HEK293T (cell line): ENCODE results near the gene SLC18A3.

ENCODE experiments used
- ARNT ChIP-seq: fragments of 450-650 bp; IDR thresholded peaks from 2 replicates; pipeline ENCODE4 v1.6.1; 2017; ENCODE audit warnings: mild to moderate bottlenecking
- BHLHE40 ChIP-seq: fragments of 450-650 bp; IDR thresholded peaks from 2 replicates; pipeline ENCODE4 v1.6.1; 2016; ENCODE audit warnings: mild to moderate bottlenecking, moderate library complexity, borderline replicate concordance
- CTBP1 ChIP-seq: fragments of 450-650 bp; IDR thresholded peaks from 2 replicates; pipeline ENCODE4 v1.6.1; 2016; ENCODE audit warnings: borderline replicate concordance
- FOXA1 ChIP-seq: fragments of 450-650 bp; IDR thresholded peaks from 2 replicates; pipeline ENCODE4 v1.6.1; 2016; ENCODE audit warnings: mild to moderate bottlenecking
- FOXK2 ChIP-seq: fragments of 450-650 bp; IDR thresholded peaks from 2 replicates; pipeline ENCODE4 v1.6.1; 2016; ENCODE audit warnings: mild to moderate bottlenecking
- L3MBTL2 ChIP-seq: fragments of 450-650 bp; conservative IDR thresholded peaks from 2 replicates; pipeline ENCODE4 v1.6.1; 2016; ENCODE audit warnings: mild to moderate bottlenecking
- NFRKB ChIP-seq: fragments of 450-650 bp; IDR thresholded peaks from 2 replicates; pipeline ENCODE4 v1.6.1; 2016; ENCODE audit warnings: mild to moderate bottlenecking, moderate library complexity
- SP1 ChIP-seq: fragments of 450-650 bp; IDR thresholded peaks from 2 replicates; pipeline ENCODE4 v1.6.1; 2017
- SUZ12 ChIP-seq: fragments of 450-650 bp; IDR thresholded peaks from 2 replicates; pipeline ENCODE4 v1.6.1; 2016; ENCODE audit warnings: mild to moderate bottlenecking
- ZNF384 ChIP-seq: fragments of 450-650 bp; IDR thresholded peaks from 2 replicates; pipeline ENCODE4 v1.6.1; 2016

- no peak for TF ChIP-seq NFRKB
- TF ChIP-seq CTBP1: no peak
- TF ChIP-seq FOXA1: no peak
- TF ChIP-seq SP1: no peak
- no peak for TF ChIP-seq ARNT
- no peak for TF ChIP-seq L3MBTL2
- no peak for TF ChIP-seq FOXK2
- no peak for TF ChIP-seq BHLHE40
- no peak for TF ChIP-seq ZNF384
- TF ChIP-seq SUZ12: no peak
These were observed 41.1 kb downstream of the SLC18A3 start for GRCh38 chr10:49651039-49651835.
